ENCODE measurements around the gene KMT5C.

KMT5C gene

DNA sequence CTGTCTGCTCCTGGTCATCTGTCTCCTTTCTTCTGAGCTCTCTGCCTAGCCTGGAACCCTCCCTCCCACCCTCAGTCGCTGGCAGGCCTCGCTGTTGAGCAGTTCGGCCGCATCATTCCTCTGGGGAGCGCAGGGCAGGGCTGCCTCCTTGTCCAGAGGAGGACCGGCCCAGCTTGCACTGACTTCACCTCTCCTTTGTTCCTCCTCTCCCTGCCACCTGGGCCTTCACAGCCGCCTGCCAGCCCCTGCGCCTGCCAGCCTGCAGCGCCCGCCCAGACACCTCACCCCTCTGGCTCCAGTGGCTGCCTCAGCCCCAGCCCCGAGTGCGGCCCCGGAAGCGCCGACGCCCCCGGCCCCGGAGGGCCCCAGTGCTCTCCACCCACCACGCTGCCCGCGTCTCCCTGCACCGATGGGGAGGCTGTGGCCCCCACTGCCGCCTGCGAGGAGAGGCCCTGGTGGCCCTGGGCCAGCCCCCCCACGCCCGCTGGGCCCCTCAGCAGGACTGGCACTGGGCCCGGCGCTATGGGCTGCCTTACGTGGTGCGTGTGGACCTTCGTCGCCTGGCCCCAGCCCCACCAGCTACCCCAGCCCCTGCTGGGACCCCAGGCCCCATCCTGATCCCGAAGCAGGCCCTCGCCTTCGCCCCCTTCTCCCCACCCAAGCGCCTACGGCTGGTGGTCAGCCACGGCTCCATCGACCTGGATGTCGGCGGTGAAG lies 7.2 kb downstream of the KMT5C start:
- no peak for DNase-seq (ENCODE audit: low spot score)

DNA sequence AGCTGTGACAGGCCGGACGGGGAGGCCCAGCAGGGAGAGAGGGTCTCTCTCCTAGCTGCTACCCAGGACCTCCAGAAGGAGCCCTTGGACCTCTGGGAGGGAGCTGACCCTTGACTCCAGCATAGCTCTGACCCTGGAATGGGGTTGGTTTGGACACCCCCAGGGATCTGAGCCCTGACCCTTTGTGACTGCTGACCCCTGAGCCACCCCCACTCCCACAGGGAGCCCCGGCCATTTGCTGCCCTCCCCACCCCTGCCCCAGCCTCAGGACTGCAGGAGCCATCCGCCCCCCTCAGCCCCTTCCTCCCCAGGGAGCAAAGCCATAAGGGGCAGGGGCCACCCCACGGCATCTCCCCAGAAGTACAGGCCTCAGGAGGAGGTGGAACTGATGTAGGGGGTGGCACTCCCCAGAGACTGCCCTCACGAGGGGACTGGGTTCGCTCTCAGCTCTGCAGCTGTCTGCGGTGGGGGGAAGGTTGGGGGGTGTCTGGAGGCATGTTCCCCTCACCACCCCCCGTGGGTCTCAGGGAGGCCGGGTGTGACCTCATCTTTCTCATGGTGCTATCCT lies 7.8 kb downstream of the KMT5C start:
- DNase-seq (ENCODE audit: low spot score): no peak

DNA sequence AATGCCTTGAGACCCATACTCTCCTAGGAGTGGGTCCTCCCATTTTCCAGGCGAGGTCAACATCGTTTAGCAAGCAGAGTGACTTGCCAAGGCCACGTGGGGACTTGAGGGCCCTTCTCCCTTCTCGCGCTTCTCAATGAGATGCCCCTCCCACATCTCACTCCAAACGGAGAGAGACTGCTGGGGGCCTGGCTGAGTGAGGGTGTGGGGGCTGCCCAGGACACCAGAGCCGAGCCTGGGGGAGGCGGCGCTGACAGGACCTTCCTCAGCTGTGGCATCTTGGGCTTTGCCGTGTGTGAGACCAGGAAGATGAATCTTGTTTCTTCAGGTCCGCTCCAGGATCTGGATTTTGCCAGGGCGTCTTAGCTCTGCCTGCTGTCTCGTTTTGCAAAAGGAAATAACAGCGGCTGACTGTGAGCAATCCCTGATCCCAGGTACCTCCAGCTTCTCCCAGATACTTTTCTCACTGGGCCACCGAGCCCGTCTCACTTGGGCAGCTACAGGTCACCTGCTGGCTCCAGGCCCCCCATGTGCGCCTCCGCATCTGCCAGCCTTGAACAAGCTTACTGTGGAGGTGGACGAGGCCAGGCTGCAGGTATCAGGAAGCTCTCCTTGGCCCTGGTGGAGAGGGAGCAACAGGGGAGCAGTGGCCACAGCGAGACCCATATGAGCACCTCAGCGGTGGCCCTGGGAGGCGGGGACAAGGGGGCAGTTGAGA lies 8.8 kb downstream of the KMT5C start:
- DNase-seq (ENCODE audit: low spot score): no peak

GRCh38 chr19:55350620-55351315 lies 11.1 kb downstream of the KMT5C start:
- no peak for DNase-seq (ENCODE audit: low spot score)

GRCh38 chr19:55352040-55352439 lies 12.4 kb downstream of the KMT5C start:
- no peak for DNase-seq (ENCODE audit: low spot score)

DNA sequence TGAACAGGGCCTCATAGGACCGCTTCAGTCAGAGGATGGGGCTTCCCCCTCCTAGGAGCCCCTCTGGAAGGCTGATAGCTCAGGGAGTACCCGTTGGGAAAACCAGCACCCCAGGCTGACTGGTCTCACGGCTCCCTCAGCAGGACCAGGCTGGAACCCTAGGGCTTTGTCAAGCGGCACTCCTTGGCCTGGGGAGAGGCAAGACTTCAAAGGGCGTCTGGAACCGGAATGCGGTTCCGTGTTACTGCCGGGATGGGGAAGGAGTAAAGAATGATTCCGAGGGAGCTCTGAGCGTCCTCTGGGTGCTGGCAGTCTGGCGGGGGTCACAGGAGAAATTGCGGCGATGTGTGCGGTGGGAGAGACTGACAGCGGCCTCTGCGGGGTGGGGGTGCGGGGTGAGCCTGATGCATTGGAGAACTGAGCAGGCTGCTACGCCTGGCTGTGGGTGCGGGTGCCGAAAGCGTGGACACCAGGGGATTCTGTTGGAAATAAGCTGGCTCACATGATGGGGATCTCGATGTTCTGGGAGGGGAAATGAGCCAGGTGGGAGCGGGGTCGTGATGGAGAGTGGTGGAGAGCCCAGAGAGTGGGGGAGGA lies 13.0 kb downstream of the KMT5C start:
- DNase-seq (ENCODE audit: low spot score): no peak

- no peak for DNase-seq (ENCODE audit: low spot score)
Observed at GRCh38 chr19:55353356-55353802, 13.7 kb downstream of the KMT5C start.

DNA sequence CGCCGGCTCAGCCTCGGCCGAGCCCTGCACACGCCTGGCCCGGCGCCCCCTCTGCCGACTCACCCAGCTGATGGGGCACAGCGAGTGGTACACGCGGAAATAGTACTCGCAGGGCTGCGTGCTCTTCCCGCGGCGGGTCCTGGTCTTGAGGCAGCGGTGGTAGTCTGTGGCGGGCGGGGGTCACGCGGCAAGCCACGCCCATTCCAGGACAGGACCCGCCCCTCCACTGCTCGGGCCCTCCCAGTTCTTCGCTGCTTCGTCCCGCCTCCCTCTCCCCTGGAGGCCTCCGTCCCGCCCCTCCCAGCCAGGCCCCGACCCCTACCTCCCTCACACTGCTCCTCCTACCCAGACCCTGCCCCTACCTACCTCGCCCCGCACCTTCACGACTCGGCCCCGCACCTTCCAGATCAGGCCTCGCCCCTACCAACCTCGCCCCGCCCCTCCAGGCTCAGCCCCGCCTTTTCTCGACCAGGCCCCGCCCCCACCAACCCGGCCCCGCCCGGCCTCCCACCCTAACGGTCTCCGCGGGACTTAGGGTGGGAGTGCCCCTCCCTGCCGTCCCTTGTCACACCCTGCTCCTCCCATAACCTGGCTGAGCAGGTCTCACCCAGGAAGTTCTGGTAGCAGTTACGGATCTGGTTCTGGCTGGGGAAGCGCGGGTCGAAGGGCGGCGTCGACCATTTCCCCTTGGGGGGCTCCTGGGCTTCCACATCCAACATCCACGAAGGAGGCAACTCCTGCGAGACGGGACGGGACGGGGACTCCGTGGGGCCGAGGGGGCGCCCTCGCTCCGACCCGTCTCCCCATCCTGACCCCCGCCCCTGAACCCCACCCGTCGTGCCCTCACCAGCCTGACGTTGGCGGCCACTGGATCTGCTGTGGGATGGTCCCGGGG lies 14.4 kb downstream of the KMT5C start:
- DNase-seq (ENCODE audit: low spot score): no peak

DNA sequence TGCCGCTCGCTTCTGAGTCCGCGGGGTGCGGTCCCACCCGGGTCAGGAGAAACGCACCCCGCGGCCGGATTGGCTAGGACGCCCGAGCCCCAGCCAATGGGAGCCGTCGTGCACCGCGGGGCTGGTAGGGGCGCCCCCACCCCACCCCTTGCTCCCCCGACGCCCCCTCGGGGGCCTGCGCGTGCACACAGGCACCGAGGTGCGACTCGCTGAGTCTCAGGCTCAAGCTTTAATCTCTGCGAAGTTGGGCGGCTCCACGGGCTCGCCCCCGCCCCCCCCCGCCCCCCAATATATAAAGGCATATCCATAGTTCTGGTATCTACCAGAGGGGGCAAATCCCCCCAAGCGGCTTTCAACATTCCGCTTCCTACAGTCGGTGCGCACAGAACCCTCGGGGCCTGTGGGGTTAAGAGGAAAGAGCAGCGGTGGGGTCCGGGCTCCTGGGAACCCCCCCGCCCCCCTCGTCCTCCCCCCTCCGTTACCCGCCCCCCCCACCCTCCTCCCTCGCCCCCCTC lies 15.1 kb downstream of the KMT5C start, which contains the start of gene COX6B2:
Gene COX6B2, minus strand, starts transcription at position 22 of the 515 bp plus-strand sequence. CDS start 198 bp downstream, outside the sequence.
- no peak for DNase-seq (ENCODE audit: low spot score)

DNA sequence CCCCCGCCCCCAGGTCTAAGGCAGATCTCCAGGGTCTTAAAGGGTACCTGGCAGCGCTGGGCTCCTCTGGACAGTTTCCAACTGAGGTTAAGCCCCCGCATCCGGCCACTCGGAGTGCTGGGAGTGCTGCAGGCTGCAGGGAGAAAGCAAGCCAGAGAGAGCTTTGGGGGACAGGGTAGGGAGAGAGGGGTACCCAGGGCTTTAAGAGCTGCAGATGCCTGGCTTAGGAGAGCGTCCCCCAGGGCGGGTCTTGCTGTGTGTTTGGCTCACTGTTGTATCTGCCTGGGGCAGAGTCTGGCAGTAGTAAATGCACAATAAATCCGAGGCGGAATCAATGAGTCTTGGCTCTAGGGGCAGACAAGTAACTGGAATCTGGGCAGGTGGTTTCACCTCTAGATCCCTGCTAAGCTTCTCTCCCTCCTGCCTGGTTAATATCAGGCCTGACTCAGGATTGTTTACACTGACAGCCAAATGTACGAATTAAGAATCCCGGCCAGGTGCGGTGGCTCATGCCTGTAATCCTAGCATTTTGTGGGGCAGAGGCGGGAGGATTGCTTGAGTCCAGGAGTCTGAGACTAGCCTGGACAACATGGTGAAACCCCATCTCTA lies 15.6 kb downstream of the KMT5C start:
- no peak for DNase-seq (ENCODE audit: low spot score)

- no peak for DNase-seq (ENCODE audit: low spot score)
Observed at GRCh38 chr19:55358493-55358892, 18.8 kb downstream of the KMT5C start.

- no peak for DNase-seq (ENCODE audit: low spot score)
Observed at GRCh38 chr19:55358943-55359908, 19.6 kb downstream of the KMT5C start.

- no peak for DNase-seq (ENCODE audit: low spot score)
Observed at GRCh38 chr19:55360902-55361301, 21.2 kb downstream of the KMT5C start.

GRCh38 chr19:55362174-55362989 lies 22.7 kb downstream of the KMT5C start:
- DNase-seq (ENCODE audit: low spot score): no peak

GRCh38 chr19:55362990-55363716 lies 23.5 kb downstream of the KMT5C start, which contains the start of gene GARIN5B:
Gene GARIN5B, minus strand, starts transcription at chr19:55363260. Its CDS starts 194 bp downstream, at chr19:55363066.
- no peak for DNase-seq (ENCODE audit: low spot score)

- no peak for DNase-seq (ENCODE audit: low spot score)
Observed at GRCh38 chr19:55365245-55365644, 25.6 kb downstream of the KMT5C start.

DNA sequence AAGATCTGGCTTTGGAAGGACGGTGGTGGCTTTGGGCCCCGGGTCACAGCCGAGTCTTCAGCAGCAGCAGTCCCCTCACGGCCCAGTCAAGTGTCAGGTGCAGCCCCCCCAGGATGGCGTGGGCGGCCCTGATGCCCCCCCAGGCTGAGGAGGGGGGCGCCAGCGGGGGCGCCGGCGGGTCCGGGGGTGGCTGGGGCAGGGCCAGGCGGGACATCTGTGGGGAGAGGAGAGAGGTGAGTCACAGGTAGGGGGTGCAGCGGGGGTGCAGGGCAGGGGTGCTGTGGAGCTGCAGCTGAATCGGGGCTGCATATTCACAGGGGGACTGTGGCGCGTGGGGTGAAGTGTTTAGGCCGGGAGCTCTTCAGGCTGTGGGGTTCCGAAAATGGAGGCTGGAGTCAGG lies 26.3 kb downstream of the KMT5C start:
- DNase-seq (ENCODE audit: low spot score): no peak
